AG09319 (cell line): ENCODE data around the gene CASP12.

ENCODE experiments used
- DNase-seq: peaks from one replicate; pipeline ENCODE4 v3.0.0-alpha.2; 2010; ENCODE audit warnings: low read depth; ENCODE audit errors: extremely low read depth
- TF ChIP-seq, protein P1 (sequence below): IDR thresholded peaks from 2 replicates; pipeline ENCODE4 v1.5.1; 2011; ENCODE audit warnings: low read depth, mild to moderate bottlenecking, inconsistent platforms, low read length, moderate library complexity

Gene CASP12

DNA sequence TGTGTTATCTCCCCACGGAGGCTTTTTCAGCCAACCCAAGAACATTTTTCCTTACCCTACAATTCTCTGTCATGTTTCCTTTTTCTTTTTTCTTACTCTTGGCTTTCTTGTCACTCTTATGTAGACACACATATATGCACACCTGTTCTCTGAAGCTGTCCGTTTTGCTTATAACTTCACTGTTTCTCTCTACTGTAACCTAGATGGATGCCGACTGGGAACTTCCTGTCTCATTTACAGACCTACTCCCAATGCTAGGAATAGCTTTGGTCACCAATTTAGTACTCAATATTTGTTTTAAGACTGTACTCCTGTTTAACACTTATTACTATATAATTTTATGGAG is 9.9 kb upstream of the CASP12 start:
- DNase-seq: no peak
- TF ChIP-seq, protein P1, sequence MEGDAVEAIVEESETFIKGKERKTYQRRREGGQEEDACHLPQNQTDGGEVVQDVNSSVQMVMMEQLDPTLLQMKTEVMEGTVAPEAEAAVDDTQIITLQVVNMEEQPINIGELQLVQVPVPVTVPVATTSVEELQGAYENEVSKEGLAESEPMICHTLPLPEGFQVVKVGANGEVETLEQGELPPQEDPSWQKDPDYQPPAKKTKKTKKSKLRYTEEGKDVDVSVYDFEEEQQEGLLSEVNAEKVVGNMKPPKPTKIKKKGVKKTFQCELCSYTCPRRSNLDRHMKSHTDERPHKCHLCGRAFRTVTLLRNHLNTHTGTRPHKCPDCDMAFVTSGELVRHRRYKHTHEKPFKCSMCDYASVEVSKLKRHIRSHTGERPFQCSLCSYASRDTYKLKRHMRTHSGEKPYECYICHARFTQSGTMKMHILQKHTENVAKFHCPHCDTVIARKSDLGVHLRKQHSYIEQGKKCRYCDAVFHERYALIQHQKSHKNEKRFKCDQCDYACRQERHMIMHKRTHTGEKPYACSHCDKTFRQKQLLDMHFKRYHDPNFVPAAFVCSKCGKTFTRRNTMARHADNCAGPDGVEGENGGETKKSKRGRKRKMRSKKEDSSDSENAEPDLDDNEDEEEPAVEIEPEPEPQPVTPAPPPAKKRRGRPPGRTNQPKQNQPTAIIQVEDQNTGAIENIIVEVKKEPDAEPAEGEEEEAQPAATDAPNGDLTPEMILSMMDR: no peak

DNA sequence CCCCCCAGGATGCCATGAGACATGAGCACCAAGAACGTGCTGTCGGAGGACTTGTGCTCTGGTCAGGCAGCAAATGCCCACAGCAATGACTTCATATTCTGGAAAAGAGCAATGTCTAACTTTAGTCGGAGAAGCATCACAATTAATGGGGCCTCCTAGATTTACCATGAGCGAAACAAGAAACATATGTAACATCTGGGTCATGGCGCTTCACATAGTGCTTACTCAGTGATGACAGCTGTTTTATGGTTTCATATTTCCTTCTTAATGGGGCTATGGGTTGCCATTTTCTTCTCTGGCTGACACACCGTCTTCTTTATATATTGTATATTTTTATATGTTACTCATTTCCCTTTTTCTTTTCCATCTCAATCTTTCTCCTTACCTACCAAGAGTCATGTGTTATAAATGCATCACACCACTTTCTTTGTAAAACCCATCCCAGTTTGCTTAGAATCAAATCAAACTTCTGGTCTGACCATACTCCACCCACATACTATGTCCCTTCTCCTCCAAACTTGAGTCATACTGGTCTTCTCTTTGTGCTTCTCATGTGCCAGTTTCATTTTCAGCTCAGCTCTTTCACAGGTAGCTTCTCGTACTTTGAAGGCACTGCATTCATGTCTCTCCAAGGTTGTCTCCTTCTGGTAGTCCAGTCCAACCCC is 9.4 kb upstream of the CASP12 start:
- TF ChIP-seq, protein P1: no peak
- DNase-seq: no peak

DNA sequence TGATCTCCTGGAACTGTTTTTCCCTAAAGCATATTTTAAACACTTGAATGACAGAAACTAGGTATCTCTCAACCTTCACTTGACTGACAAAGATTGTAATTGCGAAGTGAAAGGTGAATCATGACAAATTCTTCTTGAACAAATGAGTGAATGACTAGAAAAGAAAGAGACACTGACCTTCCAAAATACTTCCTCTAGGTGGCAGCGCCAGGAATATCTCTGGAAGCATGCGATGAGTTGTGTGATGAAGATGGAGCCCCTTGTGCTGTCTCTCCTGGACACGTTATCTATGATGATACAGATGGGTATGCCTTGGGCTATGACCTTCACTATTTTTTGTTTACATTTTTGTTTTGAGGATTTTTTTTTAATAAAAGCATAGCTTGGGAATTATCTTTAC is 7.0 kb upstream of the CASP12 start:
- TF ChIP-seq, protein P1: no peak
- no peak for DNase-seq

DNA sequence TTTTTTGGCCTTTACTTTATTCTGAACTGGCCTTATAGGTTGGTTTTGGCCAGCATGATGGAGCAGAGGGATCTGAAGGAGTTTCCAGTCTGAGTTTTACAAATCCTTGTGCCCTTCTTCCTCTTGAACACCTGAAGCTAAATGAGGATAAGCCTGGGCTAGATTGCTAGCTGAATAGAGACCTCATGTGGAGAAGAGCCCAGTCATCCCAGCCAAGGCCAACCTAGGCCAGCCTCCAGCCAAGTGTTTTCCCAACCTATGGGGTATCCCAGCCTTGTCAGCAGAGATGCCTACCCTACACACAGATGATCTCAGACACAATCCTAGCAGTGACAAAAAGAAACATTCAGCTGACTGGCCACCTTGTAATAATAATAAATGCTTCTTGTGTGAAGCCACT is 966 bp upstream of the CASP12 start:
- no peak for DNase-seq
- TF ChIP-seq, protein P1: no peak

DNA sequence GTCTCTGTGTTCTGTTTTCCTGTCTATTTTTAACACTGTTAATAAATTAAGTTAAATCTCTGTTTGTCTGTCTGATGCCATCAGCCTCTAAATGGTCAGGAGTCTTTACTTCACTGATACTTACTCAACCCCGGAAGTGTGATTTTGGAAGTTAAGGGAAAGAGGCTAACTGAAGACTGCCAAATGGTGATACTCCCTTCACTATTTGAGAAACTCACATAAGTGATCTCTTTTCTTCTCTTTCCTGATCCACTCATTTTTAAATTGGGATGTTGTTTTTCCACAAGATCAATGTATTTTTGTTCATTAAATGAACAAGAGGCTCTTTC is 389 bp upstream of the CASP12 start:
- TF ChIP-seq, protein P1: no peak
- DNase-seq: no peak

DNA sequence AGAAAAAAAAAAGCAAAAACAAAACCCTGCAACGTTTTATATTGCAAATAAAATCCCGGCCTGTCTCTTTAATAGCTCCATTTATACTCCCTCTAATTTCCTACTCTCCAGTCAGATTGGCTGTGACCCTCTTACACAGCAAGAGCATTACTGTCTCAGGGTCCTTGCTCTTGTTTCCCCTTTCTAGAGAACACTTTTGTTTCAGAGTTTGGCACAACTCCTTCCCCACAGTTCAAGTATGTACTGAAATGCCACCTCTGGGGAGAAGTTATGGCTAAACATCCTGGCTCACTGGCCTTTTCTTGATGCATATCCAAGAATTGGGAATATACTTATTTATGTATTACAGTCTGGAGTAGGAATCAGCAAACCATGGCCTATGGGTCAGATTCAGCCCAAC is 2.6 kb downstream of the CASP12 start:
- DNase-seq: no peak
- TF ChIP-seq, protein P1: no peak

DNA sequence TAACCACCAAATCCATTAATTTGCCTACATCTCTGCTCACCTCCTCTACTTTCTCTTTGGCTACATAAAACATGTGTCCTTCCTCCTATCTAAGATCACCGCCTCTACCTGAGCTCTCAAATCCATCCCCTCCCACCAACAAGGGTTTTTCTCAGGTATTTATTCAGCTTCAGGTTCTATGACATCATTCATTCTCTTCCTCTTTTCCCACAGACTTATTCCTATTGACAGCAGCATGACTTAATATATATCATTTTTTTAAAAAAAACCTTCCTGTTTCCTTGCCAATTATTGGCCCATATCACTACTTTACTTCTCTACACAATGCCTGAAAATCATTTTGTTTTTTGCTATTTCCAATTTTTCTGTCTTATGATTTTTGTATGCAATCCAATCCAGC is 4.4 kb downstream of the CASP12 start:
- no peak for DNase-seq
- TF ChIP-seq, protein P1: no peak
